GM23338 (cell line): ENCODE data around the gene TRIM38. TPM values are rescaled to one million over a fixed set of nuclear protein-coding genes. Genes with fewer than 3 reads are reported as not detected.

Source experiments
- ATAC-seq: fragments of 200-7000 bp; cut with Tn5 transposase; 3 replicates; pipeline ENCODE4 v1.9.1; 2020
- DNase-seq: peaks from one replicate; pipeline ENCODE4 v3.0.0-alpha.2; 2015; ENCODE audit warnings: low spot score
- H2AFZ ChIP-seq: fragments of 200-600 bp; sonication (generic); 2 replicates; pipeline ENCODE4 v1.8.0; 2016; ENCODE audit warnings: antibody characterized with exemption, mild to moderate bottlenecking, moderate library complexity
- H3F3A ChIP-seq: fragments of 200-600 bp; sonication (generic); replicated peaks from 2 replicates; pipeline ENCODE4 v1.8.0; 2017; ENCODE audit warnings: antibody characterized with exemption, mixed run types, low read depth
- H3K27ac ChIP-seq: fragments of 200-600 bp; sonication (generic); 2 replicates; pipeline ENCODE4 v1.6.1; 2016; ENCODE audit warnings: low read depth
- H3K27me3 ChIP-seq: fragments of 200-600 bp; sonication (generic); 2 replicates; pipeline ENCODE4 v1.8.0; 2016; ENCODE audit warnings: mild to moderate bottlenecking, mixed run types, moderate library complexity; ENCODE audit not compliant: insufficient read depth
- H3K36me3 ChIP-seq: fragments of 200-600 bp; sonication (generic); 2 replicates; pipeline ENCODE4 v1.8.0; 2016; ENCODE audit warnings: mild to moderate bottlenecking; ENCODE audit not compliant: insufficient read depth
- H3K4me1 ChIP-seq: fragments of 200-600 bp; sonication (generic); 2 replicates; pipeline ENCODE4 v1.8.0; 2016; ENCODE audit warnings: mild to moderate bottlenecking, moderate library complexity; ENCODE audit not compliant: insufficient read depth
- H3K4me2 ChIP-seq: fragments of 200-600 bp; sonication (generic); 2 replicates; pipeline ENCODE4 v1.7.1; 2017; ENCODE audit warnings: mixed run types
- H3K4me3 ChIP-seq: fragments of 200-600 bp; sonication (generic); 2 replicates; pipeline ENCODE4 v1.6.1; 2016; ENCODE audit warnings: mixed run types
- H3K79me2 ChIP-seq: fragments of 200-600 bp; sonication (generic); replicated peaks from 2 replicates; pipeline ENCODE4 v1.8.0; 2017; ENCODE audit warnings: mild to moderate bottlenecking; ENCODE audit not compliant: insufficient read depth
- H3K9me2 ChIP-seq: fragments of 200-600 bp; sonication (generic); 2 replicates; pipeline ENCODE4 v1.8.0; 2017; ENCODE audit not compliant: insufficient read depth
- H4K20me1 ChIP-seq: fragments of 200-600 bp; sonication (generic); replicated peaks from 2 replicates; pipeline ENCODE4 v1.8.0; 2017; ENCODE audit warnings: mild to moderate bottlenecking; ENCODE audit not compliant: insufficient read depth
- H3K27ac Mint-ChIP-seq: 2 replicates; pipeline ENCODE4 v1.8.0; 2020; ENCODE audit warnings: inconsistent platforms, mild to moderate bottlenecking, moderate library complexity, mixed read lengths
- H3K27me3 Mint-ChIP-seq: 3 replicates; pipeline ENCODE4 v1.8.0; 2022; ENCODE audit warnings: low read depth, mild to moderate bottlenecking, moderate library complexity, mixed read lengths, inconsistent platforms; ENCODE audit not compliant: insufficient read depth, poor library complexity
- H3K36me3 Mint-ChIP-seq: 3 replicates; pipeline ENCODE4 v1.8.0; 2021; ENCODE audit warnings: low read depth, mild to moderate bottlenecking, inconsistent platforms, moderate library complexity, mixed read lengths
- H3K4me1 Mint-ChIP-seq: 3 replicates; pipeline ENCODE4 v1.8.0; 2020; ENCODE audit warnings: mild to moderate bottlenecking, inconsistent platforms, mixed read lengths
- H3K4me3 Mint-ChIP-seq: 3 replicates; pipeline ENCODE4 v1.8.0; 2021; ENCODE audit warnings: moderate library complexity, mild to moderate bottlenecking, inconsistent platforms, mixed read lengths
- H3K9me3 Mint-ChIP-seq: 3 replicates; pipeline ENCODE4 v1.8.0; 2020; ENCODE audit warnings: moderate library complexity, mild to moderate bottlenecking, inconsistent platforms, mixed read lengths
- CREB1 ChIP-seq: fragments of 250-450 bp; sonication (Bioruptor Pico); IDR thresholded peaks from 2 replicates; pipeline ENCODE4 v1.5.0; 2020; ENCODE audit warnings: low read depth, mild to moderate bottlenecking, moderate library complexity
- EZH2 ChIP-seq: fragments of 200-600 bp; sonication (generic); IDR thresholded peaks from one replicate; pipeline ENCODE4 v1.8.0; 2017; ENCODE audit warnings: antibody characterized with exemption, mild to moderate bottlenecking, low read depth; ENCODE audit not compliant: unreplicated experiment
- EZH2phosphoT487 ChIP-seq: fragments of 200-600 bp; sonication (generic); IDR thresholded peaks from one replicate; pipeline ENCODE4 v1.8.1; 2018; ENCODE audit warnings: antibody characterized with exemption; ENCODE audit not compliant: unreplicated experiment
- JUNB ChIP-seq: IDR thresholded peaks from one replicate; pipeline ENCODE4 v1.6.1; 2016; ENCODE audit warnings: antibody characterized with exemption; ENCODE audit not compliant: unreplicated experiment
- NANOG ChIP-seq: IDR thresholded peaks from 2 replicates; pipeline ENCODE4 v1.6.1; 2016; ENCODE audit warnings: antibody characterized with exemption, borderline replicate concordance
- POLR2AphosphoS5 ChIP-seq: IDR thresholded peaks from 2 replicates; pipeline ENCODE4 v1.6.1; 2016; ENCODE audit warnings: antibody characterized with exemption, low read depth
- ZNF114 ChIP-seq: fragments of 250-450 bp; sonication (Bioruptor Pico); IDR thresholded peaks from 2 replicates; pipeline ENCODE4 v1.5.0; 2020; ENCODE audit warnings: mild to moderate bottlenecking, moderate library complexity
- ZNF331 ChIP-seq: fragments of 250-450 bp; sonication (Bioruptor Pico); IDR thresholded peaks from 2 replicates; pipeline ENCODE4 v1.5.0; 2020; ENCODE audit warnings: low read depth, mild to moderate bottlenecking, moderate library complexity
- polyA plus RNA-seq: library from polyadenylated mRNA; unstranded; fragments of >200 nt; fragmentation: Nextera tagmentation; extraction: Ambion mirVana; gene quantifications from 2 replicates; pipeline ENCODE4 v1.2.1, GENCODE V29; 2016
- total RNA-seq: library from RNA; depleted of rRNA; stranded (reverse); fragments of >200 nt; shearing (Covaris generic); gene quantifications from 2 replicates; pipeline ENCODE4 v1.2.3, GENCODE V29; 2014
- TF ChIP-seq, protein P1 (sequence below): fragments of 250-450 bp; sonication (Bioruptor Pico); IDR thresholded peaks from 2 replicates; pipeline ENCODE4 v1.5.0; 2020; ENCODE audit warnings: mild to moderate bottlenecking, moderate library complexity

The TRIM38 gene
- total and polyA plus RNA-seq, 2 experiments from 2014 or later: 0.66 to 0.82 TPM

DNA sequence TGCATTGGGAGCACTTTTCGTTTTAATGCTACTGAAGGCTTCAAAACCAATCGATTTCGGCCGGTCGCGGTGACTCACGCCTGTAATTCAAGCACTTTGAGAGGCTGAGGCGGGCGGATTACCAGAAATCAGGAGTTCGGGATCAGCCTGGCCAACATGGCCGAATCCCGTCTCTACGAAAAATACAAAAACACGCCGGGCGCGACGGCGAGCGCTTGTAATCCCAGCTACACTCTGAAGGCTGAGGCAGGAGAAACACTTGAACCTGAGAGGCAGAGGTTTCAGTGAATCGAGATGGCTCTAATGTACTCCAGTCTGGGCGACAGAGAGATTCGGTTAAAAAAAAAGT is 58.4 kb downstream of the TRIM38 start (continued):
- TF ChIP-seq, protein P1, sequence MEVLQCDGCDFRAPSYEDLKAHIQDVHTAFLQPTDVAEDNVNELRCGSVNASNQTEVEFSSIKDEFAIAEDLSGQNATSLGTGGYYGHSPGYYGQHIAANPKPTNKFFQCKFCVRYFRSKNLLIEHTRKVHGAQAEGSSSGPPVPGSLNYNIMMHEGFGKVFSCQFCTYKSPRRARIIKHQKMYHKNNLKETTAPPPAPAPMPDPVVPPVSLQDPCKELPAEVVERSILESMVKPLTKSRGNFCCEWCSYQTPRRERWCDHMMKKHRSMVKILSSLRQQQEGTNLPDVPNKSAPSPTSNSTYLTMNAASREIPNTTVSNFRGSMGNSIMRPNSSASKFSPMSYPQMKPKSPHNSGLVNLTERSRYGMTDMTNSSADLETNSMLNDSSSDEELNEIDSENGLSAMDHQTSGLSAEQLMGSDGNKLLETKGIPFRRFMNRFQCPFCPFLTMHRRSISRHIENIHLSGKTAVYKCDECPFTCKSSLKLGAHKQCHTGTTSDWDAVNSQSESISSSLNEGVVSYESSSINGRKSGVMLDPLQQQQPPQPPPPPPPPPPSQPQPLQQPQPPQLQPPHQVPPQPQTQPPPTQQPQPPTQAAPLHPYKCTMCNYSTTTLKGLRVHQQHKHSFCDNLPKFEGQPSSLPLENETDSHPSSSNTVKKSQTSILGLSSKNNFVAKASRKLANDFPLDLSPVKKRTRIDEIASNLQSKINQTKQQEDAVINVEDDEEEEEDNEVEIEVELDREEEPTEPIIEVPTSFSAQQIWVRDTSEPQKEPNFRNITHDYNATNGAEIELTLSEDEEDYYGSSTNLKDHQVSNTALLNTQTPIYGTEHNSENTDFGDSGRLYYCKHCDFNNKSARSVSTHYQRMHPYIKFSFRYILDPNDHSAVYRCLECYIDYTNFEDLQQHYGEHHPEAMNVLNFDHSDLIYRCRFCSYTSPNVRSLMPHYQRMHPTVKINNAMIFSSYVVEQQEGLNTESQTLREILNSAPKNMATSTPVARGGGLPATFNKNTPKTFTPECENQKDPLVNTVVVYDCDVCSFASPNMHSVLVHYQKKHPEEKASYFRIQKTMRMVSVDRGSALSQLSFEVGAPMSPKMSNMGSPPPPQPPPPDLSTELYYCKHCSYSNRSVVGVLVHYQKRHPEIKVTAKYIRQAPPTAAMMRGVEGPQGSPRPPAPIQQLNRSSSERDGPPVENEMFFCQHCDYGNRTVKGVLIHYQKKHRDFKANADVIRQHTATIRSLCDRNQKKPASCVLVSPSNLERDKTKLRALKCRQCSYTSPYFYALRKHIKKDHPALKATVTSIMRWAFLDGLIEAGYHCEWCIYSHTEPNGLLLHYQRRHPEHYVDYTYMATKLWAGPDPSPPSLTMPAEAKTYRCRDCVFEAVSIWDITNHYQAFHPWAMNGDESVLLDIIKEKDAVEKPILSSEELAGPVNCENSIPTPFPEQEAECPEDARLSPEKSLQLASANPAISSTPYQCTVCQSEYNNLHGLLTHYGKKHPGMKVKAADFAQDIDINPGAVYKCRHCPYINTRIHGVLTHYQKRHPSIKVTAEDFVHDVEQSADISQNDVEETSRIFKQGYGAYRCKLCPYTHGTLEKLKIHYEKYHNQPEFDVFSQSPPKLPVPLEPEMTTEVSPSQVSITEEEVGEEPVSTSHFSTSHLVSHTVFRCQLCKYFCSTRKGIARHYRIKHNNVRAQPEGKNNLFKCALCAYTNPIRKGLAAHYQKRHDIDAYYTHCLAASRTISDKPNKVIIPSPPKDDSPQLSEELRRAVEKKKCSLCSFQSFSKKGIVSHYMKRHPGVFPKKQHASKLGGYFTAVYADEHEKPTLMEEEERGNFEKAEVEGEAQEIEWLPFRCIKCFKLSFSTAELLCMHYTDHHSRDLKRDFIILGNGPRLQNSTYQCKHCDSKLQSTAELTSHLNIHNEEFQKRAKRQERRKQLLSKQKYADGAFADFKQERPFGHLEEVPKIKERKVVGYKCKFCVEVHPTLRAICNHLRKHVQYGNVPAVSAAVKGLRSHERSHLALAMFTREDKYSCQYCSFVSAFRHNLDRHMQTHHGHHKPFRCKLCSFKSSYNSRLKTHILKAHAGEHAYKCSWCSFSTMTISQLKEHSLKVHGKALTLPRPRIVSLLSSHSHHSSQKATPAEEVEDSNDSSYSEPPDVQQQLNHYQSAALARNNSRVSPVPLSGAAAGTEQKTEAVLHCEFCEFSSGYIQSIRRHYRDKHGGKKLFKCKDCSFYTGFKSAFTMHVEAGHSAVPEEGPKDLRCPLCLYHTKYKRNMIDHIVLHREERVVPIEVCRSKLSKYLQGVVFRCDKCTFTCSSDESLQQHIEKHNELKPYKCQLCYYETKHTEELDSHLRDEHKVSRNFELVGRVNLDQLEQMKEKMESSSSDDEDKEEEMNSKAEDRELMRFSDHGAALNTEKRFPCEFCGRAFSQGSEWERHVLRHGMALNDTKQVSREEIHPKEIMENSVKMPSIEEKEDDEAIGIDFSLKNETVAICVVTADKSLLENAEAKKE (CRISPR knock-in tag): no peak

- DNase-seq (peak; percentile 88), ATAC-seq (peak; percentile 64)
- Mint-ChIP-seq H3K36me3 (no peaks in the 10 kb centered on the region; the same call in 2 of the 3 replicates), H3K4me1 (peaks cover 63% of the 10 kb centered on the region), H3K9me3 (no peaks in the 10 kb centered on the region; the same call in 2 of the 3 replicates), H3K27ac (peak overlapping the region; percentile 100), H3K27me3 (peaks cover 30% of the 10 kb centered on the region), H3K4me3 (peak overlapping the region; percentile 96)
- H3K4me3 ChIP-seq: peak overlapping the region; percentile 77
- H3K27me3 ChIP-seq: no peaks in the 10 kb centered on the region
- H3K9me2 ChIP-seq: no peaks in the 10 kb centered on the region
- H3F3A ChIP-seq: 0 out of 2 replicates have a peak, but pooled peaks cover 7% of the 10 kb centered on the region
- H3K4me2 ChIP-seq: peak overlapping the region; percentile 86
- no peaks in the 10 kb centered on the region for H3K79me2 ChIP-seq
- H3K36me3 ChIP-seq: no peaks in the 10 kb centered on the region
- H3K4me1 ChIP-seq: peaks cover 33% of the 10 kb centered on the region
- H3K27ac ChIP-seq: peak overlapping the region; percentile 99
- no peaks in the 10 kb centered on the region for H4K20me1 ChIP-seq
- no peak overlapping the region for H2AFZ ChIP-seq
- TF ChIP-seq CREB1 (peak; percentile 71), POLR2AphosphoS5 (peak; percentile 67; the same call in 1 of the 2 replicates), NANOG (no peak), ZNF331 (CRISPR knock-in tag) (no peak), EZH2 (no peak), EZH2phosphoT487 (no peak), JUNB (no peak), ZNF114 (CRISPR knock-in tag) (no peak)
These were observed 58.9 kb downstream of the TRIM38 start for GRCh38 chr6:26021350-26022131.
